ENCODE measurements around the gene TTC3. TPM values are rescaled to one million over a fixed set of nuclear protein-coding genes. Genes with fewer than 3 reads are reported as not detected.

The TTC3 gene
- polyA plus RNA-seq, 3 donors: 160 to 192 (median 180) TPM

DNA sequence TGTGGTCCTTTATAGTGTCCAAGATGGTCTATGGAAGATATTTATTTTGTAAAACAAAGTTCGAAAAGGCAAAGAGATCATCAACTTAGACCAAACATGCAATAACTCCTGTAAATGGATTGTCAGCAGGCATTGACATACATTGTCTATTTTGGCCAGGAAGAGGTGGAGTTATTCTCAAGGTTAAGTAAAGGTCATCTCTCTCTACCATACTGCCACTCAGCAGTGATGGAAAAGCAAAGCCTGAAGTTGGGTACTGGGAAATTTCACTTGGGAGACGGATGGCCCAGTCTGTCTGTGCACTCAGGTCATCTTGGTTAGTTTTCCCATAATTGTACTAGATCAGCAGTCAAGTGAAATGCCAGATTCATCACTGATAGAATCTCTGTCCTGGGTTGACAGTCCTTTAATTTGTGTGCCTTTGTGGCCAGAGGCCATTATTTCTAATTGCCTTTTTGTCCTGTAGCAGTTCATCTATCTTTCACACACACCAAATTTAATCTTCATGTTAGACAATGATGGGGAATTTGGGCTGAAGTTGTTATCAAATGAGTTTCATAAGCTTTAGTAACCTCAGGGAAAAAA, 17.7 kb upstream of the TTC3 start:
- no peak for DNase-seq (ENCODE audit: extremely low read depth in 1 of 11, low read depth in 9 of 11, low spot score in 4 of 11)

- no peak for DNase-seq (ENCODE audit: extremely low read depth in 1 of 11, low read depth in 9 of 11, low spot score in 4 of 11)
Observed at GRCh38 chr21:37057614-37058013, 15.4 kb upstream of the TTC3 start.

GRCh38 chr21:37058261-37058660, 14.8 kb upstream of the TTC3 start:
- no peak for DNase-seq (ENCODE audit: extremely low read depth in 1 of 11, low read depth in 9 of 11, low spot score in 4 of 11)

DNA sequence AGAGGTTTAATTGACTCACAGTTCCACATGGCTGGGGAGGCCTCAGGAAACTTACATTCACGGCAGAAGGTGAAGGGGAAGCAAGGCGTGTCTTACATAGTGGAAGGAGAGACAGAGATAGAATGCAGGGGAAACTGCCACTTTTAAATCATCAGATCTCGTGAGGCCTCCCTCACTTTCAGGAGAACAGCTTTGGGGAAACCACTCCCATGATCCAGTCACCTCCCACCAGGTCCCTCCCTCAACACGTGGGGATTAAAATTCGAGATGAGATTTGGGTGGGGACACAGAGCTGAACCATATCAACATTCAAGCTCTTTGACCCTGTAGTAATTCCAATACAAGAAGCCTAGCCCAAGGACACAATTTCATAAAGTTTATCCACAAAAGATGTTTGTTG, 13.9 kb upstream of the TTC3 start:
- DNase-seq (ENCODE audit: extremely low read depth in 1 of 11, low read depth in 9 of 11, low spot score in 4 of 11): no peak

- peak in 9 of 11 donors; percentile 48 to 80 (median 67) for DNase-seq (ENCODE audit: extremely low read depth in 1 of 11, low read depth in 9 of 11, low spot score in 4 of 11)
Observed at GRCh38 chr21:37060296-37060695, 12.8 kb upstream of the TTC3 start.

DNA sequence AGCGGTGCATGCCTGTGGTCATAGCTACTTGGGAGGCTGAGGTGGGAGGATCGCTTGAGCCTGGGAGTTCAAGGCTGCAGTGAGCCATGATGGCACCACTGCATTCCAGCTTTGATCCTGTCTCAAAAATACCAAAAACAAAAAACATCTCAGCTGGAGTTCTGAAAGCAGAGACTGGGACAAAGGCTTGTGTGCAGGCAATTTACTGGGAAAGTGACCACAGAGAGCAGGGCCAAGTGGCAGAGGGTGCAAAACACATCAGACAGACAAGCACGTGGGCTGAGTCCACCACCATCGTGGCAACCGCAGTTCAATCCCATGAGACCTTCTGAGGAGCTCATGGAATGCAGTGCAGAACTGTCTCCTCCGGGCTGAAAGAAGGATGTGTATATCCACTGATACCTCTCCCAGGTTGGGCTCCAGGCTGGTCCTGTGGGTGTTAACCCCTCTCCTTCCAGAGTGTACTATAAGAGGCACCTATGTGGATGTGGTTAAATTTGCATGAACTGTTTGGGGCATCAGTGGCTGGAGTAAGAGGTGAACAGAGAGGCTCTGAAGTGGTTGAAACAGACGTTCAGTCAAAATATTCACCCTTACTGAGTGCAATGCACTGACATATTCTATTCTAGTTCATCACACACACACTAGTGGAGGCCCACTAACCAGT, 11.0 kb upstream of the TTC3 start:
- no peak for DNase-seq (ENCODE audit: extremely low read depth in 1 of 11, low read depth in 9 of 11, low spot score in 4 of 11)

- no peak for DNase-seq (ENCODE audit: extremely low read depth in 1 of 11, low read depth in 9 of 11, low spot score in 4 of 11)
Observed at GRCh38 chr21:37062593-37062935, 10.5 kb upstream of the TTC3 start.

DNA sequence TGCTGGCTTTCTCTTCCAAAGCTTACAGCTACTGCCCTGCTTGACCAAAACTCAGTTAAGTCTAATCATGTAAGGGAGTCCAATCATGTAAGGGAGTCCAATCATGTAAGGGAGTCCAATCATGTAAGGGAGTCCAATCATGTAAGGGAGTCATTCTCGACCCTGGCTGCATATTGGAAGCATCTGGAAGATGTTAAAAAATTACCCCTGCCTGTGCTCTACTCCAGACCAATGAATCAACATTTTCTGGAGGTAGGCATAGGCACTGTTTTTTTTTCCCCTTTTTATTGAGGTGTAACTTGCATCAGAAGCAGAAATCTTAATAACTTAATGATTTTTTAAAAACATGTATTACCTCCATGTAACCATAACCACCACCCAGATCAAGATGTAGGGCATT, 9.6 kb upstream of the TTC3 start:
- DNase-seq (ENCODE audit: extremely low read depth in 1 of 11, low read depth in 9 of 11, low spot score in 4 of 11): no peak

DNA sequence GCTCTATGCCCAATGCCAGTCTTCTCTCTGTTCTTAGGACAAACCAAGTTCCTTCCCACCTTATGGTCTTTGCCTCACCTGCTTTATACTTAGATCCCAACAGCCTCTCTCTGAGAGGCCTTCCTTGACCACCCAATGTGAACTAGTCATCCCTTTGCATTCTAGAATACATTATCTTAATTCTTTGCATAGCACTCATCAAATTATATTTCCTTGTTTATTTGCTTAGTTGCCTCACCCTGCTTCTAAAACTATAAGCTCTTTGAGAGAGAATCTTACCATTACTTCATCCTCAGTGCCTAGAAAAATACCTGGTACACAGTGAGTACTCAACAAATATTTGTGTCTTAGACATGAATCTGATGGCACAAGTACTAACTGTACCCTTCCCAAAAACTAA, 8.2 kb upstream of the TTC3 start:
- DNase-seq (ENCODE audit: extremely low read depth in 1 of 11, low read depth in 9 of 11, low spot score in 4 of 11): no peak

DNA sequence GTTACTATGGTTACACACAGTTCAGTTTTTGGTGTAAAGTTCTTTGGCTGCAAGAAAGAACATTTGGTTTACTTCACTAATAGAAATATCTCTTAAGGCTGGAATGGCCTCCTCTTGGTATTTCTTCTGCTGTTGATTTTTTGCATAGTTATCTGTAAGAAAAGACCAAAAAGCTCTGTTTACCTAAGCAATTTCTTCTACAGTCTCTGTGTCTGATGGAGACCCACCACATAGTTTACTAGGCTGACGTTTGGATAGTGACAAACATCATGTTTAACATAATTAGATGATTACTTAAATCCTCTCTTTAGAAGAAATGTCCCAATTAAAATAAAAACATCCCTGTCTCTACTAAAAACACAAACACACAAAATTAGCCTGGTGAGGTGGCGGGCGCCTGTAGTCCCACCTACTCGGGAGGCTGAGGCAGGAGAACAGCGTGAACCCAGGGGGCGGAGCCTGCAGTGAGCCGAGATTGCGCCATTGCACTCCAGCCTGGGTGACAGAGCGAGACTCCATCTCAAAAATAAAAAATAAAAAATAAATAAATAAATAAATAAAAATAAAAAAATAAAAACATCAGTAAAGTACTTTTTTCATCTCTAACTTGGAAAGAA, 7.4 kb upstream of the TTC3 start:
- no peak for DNase-seq (ENCODE audit: extremely low read depth in 1 of 11, low read depth in 9 of 11, low spot score in 4 of 11)

DNA sequence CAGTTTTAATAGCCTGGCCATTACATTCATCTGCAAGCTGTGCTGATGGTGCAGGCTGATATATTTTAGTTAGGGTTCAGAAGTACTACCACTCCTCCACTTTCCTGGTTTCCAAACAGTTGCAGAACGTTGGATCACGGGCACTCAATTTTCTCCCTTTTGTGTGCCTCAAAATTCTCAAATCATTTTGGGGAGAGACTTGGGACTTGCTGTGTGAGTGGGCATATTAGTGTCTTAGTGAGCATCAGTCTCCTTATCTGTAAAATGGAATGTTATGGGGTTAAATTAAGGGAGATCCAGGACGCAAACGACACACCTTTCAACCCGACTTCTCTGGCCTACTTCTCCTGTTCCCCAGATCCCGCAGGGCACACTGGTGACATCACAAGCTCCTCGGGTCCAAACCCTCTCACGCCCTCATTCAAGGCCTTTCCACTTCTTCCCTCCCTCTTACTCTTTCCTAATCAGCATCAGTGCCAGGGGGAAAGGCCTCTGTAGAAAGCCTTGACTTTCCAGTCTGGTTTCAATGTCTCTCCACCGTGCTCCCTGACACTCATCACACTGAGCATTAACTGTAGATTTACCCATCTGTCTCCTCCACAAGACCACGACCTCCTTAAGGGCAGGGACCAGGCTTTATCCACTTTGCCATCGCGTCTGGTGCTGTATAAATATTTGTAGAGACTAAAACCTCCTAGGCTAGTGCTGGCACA, 1.3 kb upstream of the TTC3 start:
- peak in 4 of 11 donors; percentile 18 to 53 (median 29) for DNase-seq (ENCODE audit: extremely low read depth in 1 of 11, low read depth in 9 of 11, low spot score in 4 of 11)

DNA sequence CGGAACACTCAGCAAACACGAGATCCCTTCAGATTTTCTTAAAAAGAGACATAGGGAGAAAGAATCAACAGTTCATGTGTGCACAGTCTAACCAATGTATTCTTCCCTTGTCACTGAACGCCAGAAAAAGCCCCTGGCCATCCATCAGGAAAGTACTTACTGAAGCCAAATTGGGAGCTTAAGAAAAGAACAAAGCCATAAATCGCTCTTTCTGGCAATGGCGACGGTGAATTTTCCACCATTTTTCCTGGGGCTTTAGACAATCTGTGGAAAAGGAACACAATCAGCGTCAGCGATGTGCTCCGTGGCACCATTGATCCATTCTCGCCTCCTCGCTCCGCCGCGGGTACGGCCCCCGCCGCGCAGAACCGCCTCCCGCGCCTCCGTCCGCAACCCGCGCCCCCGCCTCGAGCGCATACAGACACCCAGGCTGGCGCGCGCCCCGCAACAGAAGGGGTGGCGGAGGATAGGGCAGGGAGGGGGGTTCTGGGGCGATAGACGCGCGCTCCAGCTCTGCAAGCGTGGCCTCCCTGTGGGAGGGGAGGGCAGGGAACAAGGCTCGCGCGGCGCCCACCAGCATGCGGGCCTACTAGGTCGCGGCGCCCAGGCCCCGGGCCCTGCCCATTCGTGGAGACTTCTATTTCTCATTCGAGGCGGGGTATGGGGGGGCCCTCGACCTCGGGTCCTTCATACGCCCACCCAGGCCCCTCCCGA, 623 bp upstream of the TTC3 start:
- peak in 10 of 11 donors; percentile 39 to 74 (median 64) for DNase-seq (ENCODE audit: extremely low read depth in 1 of 11, low read depth in 9 of 11, low spot score in 4 of 11)

GRCh38 chr21:37073417-37074196, 553 bp downstream of the TTC3 start:
- peak in 7 of 11 donors; percentile 32 to 58 (median 41) for DNase-seq (ENCODE audit: extremely low read depth in 1 of 11, low read depth in 9 of 11, low spot score in 4 of 11)

- DNase-seq (ENCODE audit: extremely low read depth in 1 of 11, low read depth in 9 of 11, low spot score in 4 of 11): peak in 1 of 11 donors; percentile 19
Observed at GRCh38 chr21:37074197-37074510, 1.1 kb downstream of the TTC3 start.

DNA sequence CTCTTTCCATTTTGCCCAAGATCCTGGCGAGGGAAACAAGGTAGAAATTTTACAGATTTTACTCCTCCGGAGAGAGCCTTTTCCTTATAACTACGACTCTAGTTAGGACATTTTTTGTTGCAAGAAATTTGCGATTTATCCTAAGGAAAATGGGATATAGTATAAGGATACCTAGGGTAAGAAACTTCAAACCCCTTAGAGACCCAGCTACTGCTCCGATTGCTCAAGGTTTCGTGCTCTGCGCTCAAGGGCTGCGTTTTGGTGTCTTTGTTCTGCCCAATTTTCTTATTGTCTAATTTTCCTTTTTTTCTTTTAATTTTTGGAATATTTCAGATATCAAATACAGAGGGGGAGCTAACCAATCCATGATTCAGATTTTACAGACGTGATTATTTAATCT, 1.5 kb downstream of the TTC3 start:
- no peak for DNase-seq (ENCODE audit: extremely low read depth in 1 of 11, low read depth in 9 of 11, low spot score in 4 of 11)

DNA sequence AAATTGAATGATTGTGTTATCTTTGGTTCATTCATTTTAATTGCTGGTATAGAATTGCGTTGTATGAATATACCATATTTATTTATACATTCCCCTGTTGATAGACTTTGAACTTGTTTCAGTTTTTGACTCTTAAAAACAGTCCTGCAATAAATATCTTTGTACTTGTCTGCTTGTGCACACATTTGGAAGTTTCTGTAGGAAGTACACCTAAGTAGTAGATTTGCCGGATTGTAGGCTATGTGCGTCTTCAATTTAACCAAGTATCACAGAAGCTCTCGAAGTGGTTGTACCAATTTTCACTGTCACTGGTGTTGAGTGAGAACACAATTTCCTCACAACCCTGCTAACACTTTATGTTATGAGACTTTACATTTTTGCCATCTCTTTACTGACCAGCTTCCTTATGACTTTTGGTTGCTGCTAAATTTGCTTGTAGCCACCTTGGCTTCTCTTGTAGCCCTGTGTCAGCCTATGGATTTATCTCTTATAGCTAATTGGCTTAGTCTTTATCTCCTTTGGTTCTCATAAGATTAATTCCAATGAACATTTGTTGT, 2.2 kb downstream of the TTC3 start:
- no peak for DNase-seq (ENCODE audit: extremely low read depth in 1 of 11, low read depth in 9 of 11, low spot score in 4 of 11)

GRCh38 chr21:37076087-37076850, 3.2 kb downstream of the TTC3 start:
- no peak for DNase-seq (ENCODE audit: extremely low read depth in 1 of 11, low read depth in 9 of 11, low spot score in 4 of 11)

- no peak for DNase-seq (ENCODE audit: extremely low read depth in 1 of 11, low read depth in 9 of 11, low spot score in 4 of 11)
Observed at GRCh38 chr21:37077403-37077802, 4.3 kb downstream of the TTC3 start.

Measured in renal cortex interstitium (tissue), 11 donors.